CD4-positive, CD25-positive, alpha-beta regulatory T cell (primary cell): ENCODE data around the gene ABCC3. TPM values are rescaled to one million over a fixed set of nuclear protein-coding genes. Genes with fewer than 3 reads are reported as not detected.

ENCODE experiments used
- ATAC-seq, 2 donors: fragments of 150-1000 bp; cut with Tn5 transposase; one replicate each; pipeline ENCODE4 v1.10.0; 2021; ENCODE audit warnings: low read depth in 2 of 2, moderate number of reproducible peaks in 2 of 2, moderate library complexity in 1 of 2
- DNase-seq, 3 donors: peaks; one replicate each; pipeline versions ENCODE4 v3.0.0 to v3.0.0-alpha.2; 2012 to 2022; ENCODE audit warnings: mixed read lengths in 1 of 3
- H3K27ac ChIP-seq: one replicate; pipeline ENCODE4 v1.7.0; 2013; ENCODE audit warnings: mild to moderate bottlenecking, low read length; ENCODE audit not compliant: insufficient read depth, poor library complexity, severe bottlenecking
- H3K27me3 ChIP-seq: one replicate; pipeline ENCODE4 v1.7.0; 2013; ENCODE audit warnings: low read length; ENCODE audit not compliant: control insufficient read depth, insufficient read depth
- H3K36me3 ChIP-seq: one replicate; pipeline ENCODE4 v1.7.0; 2013; ENCODE audit warnings: mild to moderate bottlenecking, low read length, moderate library complexity; ENCODE audit not compliant: control insufficient read depth, insufficient read depth
- H3K4me1 ChIP-seq: 2 replicates; pipeline ENCODE4 v1.7.0; 2013; ENCODE audit warnings: mild to moderate bottlenecking, low read length; ENCODE audit not compliant: insufficient read depth, control insufficient read depth, poor library complexity, severe bottlenecking
- H3K4me3 ChIP-seq: one replicate; pipeline ENCODE4 v1.7.0; 2013; ENCODE audit warnings: low read depth, mild to moderate bottlenecking, low read length, moderate library complexity
- H3K9me3 ChIP-seq, 2 experiments: 1 replicate in 1 of 2; 2 replicates in 1 of 2; pipeline ENCODE4 v1.7.0; 2013; ENCODE audit warnings: low read length in 2 of 2, mild to moderate bottlenecking in 1 of 2, moderate library complexity in 1 of 2; ENCODE audit not compliant: control insufficient read depth in 2 of 2
- H3K27ac Mint-ChIP-seq, 3 donors: one replicate each; pipeline ENCODE4 v1.8.0; 2020 to 2022; ENCODE audit warnings: mild to moderate bottlenecking in 3 of 3, mixed read lengths in 3 of 3, moderate library complexity in 2 of 3
- H3K27me3 Mint-ChIP-seq: one replicate; pipeline ENCODE4 v1.8.0; 2022; ENCODE audit warnings: mild to moderate bottlenecking, mixed read lengths
- H3K36me3 Mint-ChIP-seq: one replicate; pipeline ENCODE4 v1.8.0; 2020; ENCODE audit warnings: mixed read lengths
- H3K4me1 Mint-ChIP-seq, 4 donors: one replicate each; pipeline ENCODE4 v1.8.0; 2020 to 2022; ENCODE audit warnings: mixed read lengths in 4 of 4, mild to moderate bottlenecking in 1 of 4
- H3K4me3 Mint-ChIP-seq, 4 donors: one replicate each; pipeline ENCODE4 v1.8.0; 2020 to 2022; ENCODE audit warnings: mild to moderate bottlenecking in 4 of 4, mixed read lengths in 4 of 4, moderate library complexity in 3 of 4
- H3K9me3 Mint-ChIP-seq, 7 donors: one replicate each; pipeline ENCODE4 v1.8.0; 2020 to 2022; ENCODE audit warnings: mixed read lengths in 7 of 7, mild to moderate bottlenecking in 3 of 7, moderate library complexity in 2 of 7
- polyA plus RNA-seq, 4 donors: library from polyadenylated mRNA; unstranded; fragments of 300-500 nt; fragmentation: Illumina TruSeq; gene quantifications; one replicate each; pipeline ENCODE4 v1.2.3, GENCODE V29; 2021
- total RNA-seq: library from RNA; stranded (reverse); gene quantifications from one replicate; pipeline ENCODE4 v1.2.3, GENCODE V29; 2022

The ABCC3 gene
- total and polyA plus RNA-seq, 5 donors from 2014 or later: 0.02 to 3.3 TPM; not detected in 3

GRCh38 chr17:50645748-50646682 is 11.3 kb downstream of the ABCC3 start:
- Mint-ChIP-seq H3K4me1 (no peaks in the 10 kb centered on the region), H3K4me3 (no peak overlapping the region), H3K27me3 (peaks cover 12% of the 10 kb centered on the region), H3K9me3 (peaks cover 0 to 2% (median 0%) of the 10 kb centered on the region in 7 donors), H3K27ac (peak overlapping the region in 1 of 3 donors; percentile 40), H3K36me3 (no peaks in the 10 kb centered on the region)
- no peaks in the 10 kb centered on the region for H3K4me1 ChIP-seq
- no peaks in the 10 kb centered on the region for H3K9me3 ChIP-seq
- DNase-seq (no peak), ATAC-seq (no peak)
- peaks cover 2% of the 10 kb centered on the region for H3K27me3 ChIP-seq
- H3K36me3 ChIP-seq: no peaks in the 10 kb centered on the region
- no peak overlapping the region for H3K4me3 ChIP-seq
- no peak overlapping the region for H3K27ac ChIP-seq

- Histone ChIP-seq H3K9me3 (no peaks in the 10 kb centered on the region), H3K4me1 (no peaks in the 10 kb centered on the region), H3K4me3 (no peak overlapping the region), H3K27ac (no peak overlapping the region), H3K36me3 (no peaks in the 10 kb centered on the region), H3K27me3 (peaks cover 2% of the 10 kb centered on the region)
- no peaks in the 10 kb centered on the region for H3K36me3 Mint-ChIP-seq
- DNase-seq (no peak), ATAC-seq (no peak)
- H3K4me1 Mint-ChIP-seq: no peaks in the 10 kb centered on the region
- peaks cover 0 to 4% (median 0%) of the 10 kb centered on the region in 7 donors for H3K9me3 Mint-ChIP-seq
- H3K4me3 Mint-ChIP-seq: no peak overlapping the region
- H3K27me3 Mint-ChIP-seq: peaks cover 18% of the 10 kb centered on the region
- H3K27ac Mint-ChIP-seq: no peak overlapping the region
These were observed 12.5 kb downstream of the ABCC3 start for GRCh38 chr17:50647187-50647586.

- peaks cover 3 to 4% of the 10 kb centered on the region in 2 experiments for H3K9me3 ChIP-seq
- ATAC-seq (no peak), DNase-seq (no peak)
- no peaks in the 10 kb centered on the region for H3K36me3 ChIP-seq
- H3K27ac Mint-ChIP-seq: no peak overlapping the region
- H3K4me1 Mint-ChIP-seq: no peaks in the 10 kb centered on the region
- H3K27me3 Mint-ChIP-seq: peaks cover 22% of the 10 kb centered on the region
- no peak overlapping the region for H3K27ac ChIP-seq
- H3K4me1 ChIP-seq: no peaks in the 10 kb centered on the region
- no peaks in the 10 kb centered on the region for H3K36me3 Mint-ChIP-seq
- H3K9me3 Mint-ChIP-seq: peaks cover 0 to 4% (median 0%) of the 10 kb centered on the region in 7 donors
- H3K27me3 ChIP-seq: peaks cover 5% of the 10 kb centered on the region
- no peak overlapping the region for H3K4me3 ChIP-seq
- H3K4me3 Mint-ChIP-seq: no peak overlapping the region
These were observed 14.6 kb downstream of the ABCC3 start for GRCh38 chr17:50649042-50649908.

GRCh38 chr17:50651661-50652060 is 17.0 kb downstream of the ABCC3 start:
- H3K4me3 ChIP-seq: no peak overlapping the region
- Mint-ChIP-seq H3K27ac (no peak overlapping the region), H3K9me3 (peaks cover 0 to 4% (median 0%) of the 10 kb centered on the region in 7 donors), H3K27me3 (peaks cover 22% of the 10 kb centered on the region), H3K36me3 (no peaks in the 10 kb centered on the region), H3K4me1 (no peaks in the 10 kb centered on the region), H3K4me3 (no peak overlapping the region)
- no peaks in the 10 kb centered on the region for H3K36me3 ChIP-seq
- H3K4me1 ChIP-seq: no peaks in the 10 kb centered on the region
- peaks cover 3 to 4% of the 10 kb centered on the region in 2 experiments for H3K9me3 ChIP-seq
- no peak overlapping the region for H3K27ac ChIP-seq
- H3K27me3 ChIP-seq: peaks cover 2% of the 10 kb centered on the region
- ATAC-seq (no peak), DNase-seq (no peak)

- no peaks in the 10 kb centered on the region for H3K4me1 Mint-ChIP-seq
- no peaks in the 10 kb centered on the region for H3K36me3 Mint-ChIP-seq
- peaks cover 0 to 4% (median 0%) of the 10 kb centered on the region in 7 donors for H3K9me3 Mint-ChIP-seq
- H3K27me3 Mint-ChIP-seq: peaks cover 22% of the 10 kb centered on the region
- H3K4me1 ChIP-seq: no peaks in the 10 kb centered on the region
- no peak overlapping the region for H3K27ac Mint-ChIP-seq
- no peak overlapping the region for H3K27ac ChIP-seq
- H3K4me3 Mint-ChIP-seq: no peak overlapping the region
- peaks cover 3 to 4% of the 10 kb centered on the region in 2 experiments for H3K9me3 ChIP-seq
- H3K27me3 ChIP-seq: peaks cover 2% of the 10 kb centered on the region
- ATAC-seq: no peak
- no peaks in the 10 kb centered on the region for H3K36me3 ChIP-seq
- no peak for DNase-seq
- H3K4me3 ChIP-seq: no peak overlapping the region
These were observed 19.1 kb downstream of the ABCC3 start for GRCh38 chr17:50653738-50654137.

- Mint-ChIP-seq H3K4me1 (peaks cover 0 to 4% (median 3%) of the 10 kb centered on the region in 4 donors), H3K27ac (no peak overlapping the region), H3K4me3 (no peak overlapping the region), H3K36me3 (no peaks in the 10 kb centered on the region), H3K27me3 (peaks cover 15% of the 10 kb centered on the region), H3K9me3 (peaks cover 0 to 4% (median 0%) of the 10 kb centered on the region in 7 donors)
- no peaks in the 10 kb centered on the region for H3K4me1 ChIP-seq
- H3K36me3 ChIP-seq: no peaks in the 10 kb centered on the region
- no peak overlapping the region for H3K4me3 ChIP-seq
- H3K9me3 ChIP-seq: peaks cover 3 to 4% of the 10 kb centered on the region in 2 experiments
- no peak overlapping the region for H3K27ac ChIP-seq
- ATAC-seq: no peak
- H3K27me3 ChIP-seq: peaks cover 2% of the 10 kb centered on the region
- no peak for DNase-seq
These were observed 21.8 kb downstream of the ABCC3 start for GRCh38 chr17:50656509-50656908.

- ATAC-seq (no peak), DNase-seq (no peak)
- H3K36me3 ChIP-seq: no peaks in the 10 kb centered on the region
- no peak overlapping the region for H3K27ac ChIP-seq
- H3K4me3 ChIP-seq: no peak overlapping the region
- Mint-ChIP-seq H3K9me3 (peaks cover 0 to under 1% (median 0%) of the 10 kb centered on the region in 7 donors), H3K4me1 (peaks cover 0 to 9% (median 8%) of the 10 kb centered on the region in 4 donors), H3K36me3 (no peaks in the 10 kb centered on the region), H3K4me3 (no peak overlapping the region), H3K27ac (no peak overlapping the region), H3K27me3 (peaks cover 9% of the 10 kb centered on the region)
- H3K4me1 ChIP-seq: no peaks in the 10 kb centered on the region
- peaks cover 3 to 4% of the 10 kb centered on the region in 2 experiments for H3K9me3 ChIP-seq
- H3K27me3 ChIP-seq: peaks cover 2% of the 10 kb centered on the region
These were observed 22.4 kb downstream of the ABCC3 start for GRCh38 chr17:50657054-50657453.
